ENCODE results near the gene NID1. TPM values are rescaled to one million over a fixed set of nuclear protein-coding genes. Genes with fewer than 3 reads are reported as not detected.

NID1 gene
- total RNA-seq, 6 experiments from 2014 or later, result 97.5 to 124 (median 107) TPM

- H3K27ac Mint-ChIP-seq, result no peak overlapping the region
- no peaks in the 10 kb centered on the region for H3K36me3 Mint-ChIP-seq (ENCODE audit: low read depth)
- no peak for DNase-seq
- H3K27me3 Mint-ChIP-seq (ENCODE audit: insufficient read depth), result peaks cover 4% of the 10 kb centered on the region; the same call in 1 of the 2 replicates
- no peaks in the 10 kb centered on the region for H3K9me3 Mint-ChIP-seq
- 0 out of 2 replicates have a peak, but pooled peaks cover 1% of the 10 kb centered on the region for H3K4me1 Mint-ChIP-seq (ENCODE audit: low read depth)
- H3K4me3 Mint-ChIP-seq, result no peak overlapping the region
- TF ChIP-seq, protein P1, sequence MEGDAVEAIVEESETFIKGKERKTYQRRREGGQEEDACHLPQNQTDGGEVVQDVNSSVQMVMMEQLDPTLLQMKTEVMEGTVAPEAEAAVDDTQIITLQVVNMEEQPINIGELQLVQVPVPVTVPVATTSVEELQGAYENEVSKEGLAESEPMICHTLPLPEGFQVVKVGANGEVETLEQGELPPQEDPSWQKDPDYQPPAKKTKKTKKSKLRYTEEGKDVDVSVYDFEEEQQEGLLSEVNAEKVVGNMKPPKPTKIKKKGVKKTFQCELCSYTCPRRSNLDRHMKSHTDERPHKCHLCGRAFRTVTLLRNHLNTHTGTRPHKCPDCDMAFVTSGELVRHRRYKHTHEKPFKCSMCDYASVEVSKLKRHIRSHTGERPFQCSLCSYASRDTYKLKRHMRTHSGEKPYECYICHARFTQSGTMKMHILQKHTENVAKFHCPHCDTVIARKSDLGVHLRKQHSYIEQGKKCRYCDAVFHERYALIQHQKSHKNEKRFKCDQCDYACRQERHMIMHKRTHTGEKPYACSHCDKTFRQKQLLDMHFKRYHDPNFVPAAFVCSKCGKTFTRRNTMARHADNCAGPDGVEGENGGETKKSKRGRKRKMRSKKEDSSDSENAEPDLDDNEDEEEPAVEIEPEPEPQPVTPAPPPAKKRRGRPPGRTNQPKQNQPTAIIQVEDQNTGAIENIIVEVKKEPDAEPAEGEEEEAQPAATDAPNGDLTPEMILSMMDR (IDR thresholded peaks at IDR 0.05), result no peak
These were observed 11.0 kb upstream of the NID1 start for GRCh38 chr1:236075848-236076247.

- H3K4me1 Mint-ChIP-seq (ENCODE audit: low read depth), result no peaks in the 10 kb centered on the region
- TF ChIP-seq, protein P1 (IDR thresholded peaks at IDR 0.05), result no peak
These were observed 8.5 kb upstream of the NID1 start for GRCh38 chr1:236073307-236073897.

GRCh38 chr1:236072001-236072400, 7.1 kb upstream of the NID1 start:
- no peak overlapping the region for H3K4me3 Mint-ChIP-seq
- TF ChIP-seq, protein P1 (IDR thresholded peaks at IDR 0.05), result no peak
- DNase-seq, result no peak
- peaks cover 6% of the 10 kb centered on the region for H3K27me3 Mint-ChIP-seq (ENCODE audit: insufficient read depth)
- H3K9me3 Mint-ChIP-seq, result no peaks in the 10 kb centered on the region; the same call in 1 of the 2 replicates
- no peak overlapping the region for H3K27ac Mint-ChIP-seq
- no peaks in the 10 kb centered on the region for H3K36me3 Mint-ChIP-seq (ENCODE audit: low read depth)
- H3K4me1 Mint-ChIP-seq (ENCODE audit: low read depth), result peaks cover 14% of the 10 kb centered on the region

More at GRCh38 chr1:236073307-236073897, 8.5 kb upstream of the NID1 start:
- H3K27ac Mint-ChIP-seq, result no peak overlapping the region
- peaks cover 6% of the 10 kb centered on the region for H3K27me3 Mint-ChIP-seq (ENCODE audit: insufficient read depth)
- H3K36me3 Mint-ChIP-seq (ENCODE audit: low read depth), result no peaks in the 10 kb centered on the region
- no peaks in the 10 kb centered on the region; the same call in 1 of the 2 replicates for H3K9me3 Mint-ChIP-seq
- no peak overlapping the region for H3K4me3 Mint-ChIP-seq
- no peak for DNase-seq

- Mint-ChIP-seq H3K27ac (no peak overlapping the region), H3K27me3 (ENCODE audit: insufficient read depth) (peaks cover 6% of the 10 kb centered on the region), H3K9me3 (no peaks in the 10 kb centered on the region; the same call in 1 of the 2 replicates), H3K36me3 (ENCODE audit: low read depth) (no peaks in the 10 kb centered on the region), H3K4me3 (no peak overlapping the region), H3K4me1 (ENCODE audit: low read depth) (peaks cover 20% of the 10 kb centered on the region)
- DNase-seq, result no peak
- TF ChIP-seq, protein P1 (IDR thresholded peaks at IDR 0.05), result no peak
These were observed 5.9 kb upstream of the NID1 start for GRCh38 chr1:236070753-236071152.

DNA sequence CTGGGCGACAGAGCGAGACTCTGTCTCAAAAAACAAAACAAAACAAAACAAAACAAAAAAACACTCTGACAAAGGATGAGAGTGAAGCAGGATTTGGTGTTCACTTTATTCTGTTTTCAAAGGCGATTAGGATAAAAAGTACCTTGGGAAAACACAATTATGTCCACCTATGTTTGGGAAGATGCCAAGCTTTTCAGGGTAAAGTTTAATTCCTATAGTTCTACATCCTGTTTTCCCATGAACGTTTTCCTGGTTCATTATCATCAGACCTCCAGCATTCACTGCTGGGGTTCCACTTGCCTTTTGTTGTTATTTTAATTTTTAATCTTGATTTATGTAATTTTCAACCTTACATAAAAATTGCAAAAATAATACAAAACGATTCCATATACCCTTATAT, 4.9 kb upstream of the NID1 start:
- Mint-ChIP-seq H3K4me3 (no peak overlapping the region), H3K4me1 (ENCODE audit: low read depth) (peaks cover 23% of the 10 kb centered on the region), H3K36me3 (ENCODE audit: low read depth) (no peaks in the 10 kb centered on the region), H3K9me3 (no peaks in the 10 kb centered on the region; the same call in 1 of the 2 replicates), H3K27ac (no peak overlapping the region), H3K27me3 (ENCODE audit: insufficient read depth) (peaks cover 3% of the 10 kb centered on the region)
- TF ChIP-seq, protein P1 (IDR thresholded peaks at IDR 0.05), result no peak
- no peak for DNase-seq

Measured in HFFc6 (cell line).